Body of pancreas (tissue), 4 donors: ENCODE measurements around the gene NR4A3. TPM values are rescaled to one million over a fixed set of nuclear protein-coding genes. Genes with fewer than 3 reads are reported as not detected.
A peak's percentile ranks its signal among the peaks of the same experiment; 100 is the strongest.

Source experiments
- ATAC-seq: fragments of 150-250 bp; one replicate; pipeline ENCODE4 v1.9.1; 2016
- DNase-seq, 4 donors: peaks; one replicate each; pipeline ENCODE4 v3.0.0-alpha.2; 2019
- H3K27ac ChIP-seq, 4 donors: fragments of 200-600 bp; sonication (generic); 1 replicate in 3 of 4; 2 replicates in 1 of 4; pipeline versions ENCODE4 v1.5.1 to v1.6.1; 2016 to 2019; ENCODE audit warnings: mild to moderate bottlenecking in 1 of 4, mixed read lengths in 1 of 4, moderate library complexity in 1 of 4
- H3K27me3 ChIP-seq, 2 donors: fragments of 200-600 bp; sonication (generic); one replicate each; pipeline ENCODE4 v1.6.0; 2016; ENCODE audit warnings: mild to moderate bottlenecking in 1 of 2
- H3K36me3 ChIP-seq, 2 donors: fragments of 200-600 bp; sonication (generic); replicated peaks in 1 of 2; 2 replicates each; pipeline ENCODE4 v1.5.1; 2016; ENCODE audit warnings: low read depth in 2 of 2; ENCODE audit not compliant: insufficient read depth in 1 of 2
- H3K4me1 ChIP-seq: fragments of 200-600 bp; sonication (generic); one replicate; pipeline ENCODE4 v1.6.0; 2016
- H3K4me3 ChIP-seq, 2 donors: fragments of 200-600 bp; sonication (generic); 1 replicate in 1 of 2; 2 replicates in 1 of 2; pipeline ENCODE4 v1.5.1; 2016 to 2019
- H3K9me3 ChIP-seq, 3 donors: fragments of 200-600 bp; sonication (generic); 1 replicate in 2 of 3; 2 replicates in 1 of 3; pipeline ENCODE4 v1.5.1; 2016
- CTCF ChIP-seq, 7 experiments: fragments of 450-650 bp in 4 of 7; fragments of 200-600 bp in 3 of 7; sonication (generic) in 3 of 7; IDR thresholded peaks; one replicate each; pipeline ENCODE4 v1.5.1; 2016 to 2019; ENCODE audit warnings: antibody characterized with exemption in 7 of 7
- POLR2A ChIP-seq, 3 donors: fragments of 450-650 bp; IDR thresholded peaks; one replicate each; pipeline ENCODE4 v1.6.1; 2016; ENCODE audit warnings: antibody characterized with exemption in 3 of 3, mild to moderate bottlenecking in 2 of 3
- WGBS, 2 donors: methylation state at CpG; one replicate each; pipeline ENCODE4 v1.1.5; 2017; 5-methylcytosine and 5-hydroxymethylcytosine counted together
- intact Hi-C: fragments of 100-400 bp; cut with DNase I; formaldehyde crosslinking; loops from one replicate; pipeline ENCODE4 v1.15.1; 2023
- total RNA-seq, 2 donors: library from RNA; depleted of rRNA; stranded (reverse); fragments of >200 nt; gene quantifications; one replicate each; pipeline ENCODE4 v1.1.0, GENCODE V29; 2016

The NR4A3 gene
- total RNA-seq, 2 donors from 2014 or later, result 1.0 to 8.9 TPM

GRCh38 chr9:99896119-99896518 is 74.4 kb downstream of the NR4A3 start:
- ATAC-seq, result no peak
- no peak overlapping the region for H3K4me3 ChIP-seq
- no peaks in the 10 kb centered on the region for H3K27me3 ChIP-seq
- WGBS, 2 donors, result 100% methylated on average over 1 to 2 of the region's 2 CpGs
- intact Hi-C loops, result no loop called here
- no peak for DNase-seq
- H3K27ac ChIP-seq, result no peak overlapping the region
- TF ChIP-seq CTCF (IDR thresholded peaks at IDR 0.05), result no peak
- TF ChIP-seq POLR2A (IDR thresholded peaks at IDR 0.05), result no peak
- no peaks in the 10 kb centered on the region for H3K4me1 ChIP-seq
- H3K36me3 ChIP-seq, result no peaks in the 10 kb centered on the region
- no peaks in the 10 kb centered on the region for H3K9me3 ChIP-seq

- DNase-seq (no peak), ATAC-seq (no peak)
- Histone ChIP-seq H3K4me3 (no peak overlapping the region), H3K4me1 (peaks cover 15% of the 10 kb centered on the region), H3K36me3 (no peaks in the 10 kb centered on the region), H3K27ac (no peak overlapping the region), H3K27me3 (no peaks in the 10 kb centered on the region), H3K9me3 (no peaks in the 10 kb centered on the region)
- TF ChIP-seq POLR2A (IDR thresholded peaks at IDR 0.05) (no peak), CTCF (IDR thresholded peaks at IDR 0.05) (no peak)
- 71 to 100% methylated on average over 1 of the region's 1 CpG for WGBS, 2 donors
- intact Hi-C loops, result loop anchor here (10.0 kb wide), 1 partner anchor 79 kb away; the partner anchor contains the start of gene NR4A3
Observed at GRCh38 chr9:99903393-99903792, 81.7 kb downstream of the NR4A3 start.

DNA sequence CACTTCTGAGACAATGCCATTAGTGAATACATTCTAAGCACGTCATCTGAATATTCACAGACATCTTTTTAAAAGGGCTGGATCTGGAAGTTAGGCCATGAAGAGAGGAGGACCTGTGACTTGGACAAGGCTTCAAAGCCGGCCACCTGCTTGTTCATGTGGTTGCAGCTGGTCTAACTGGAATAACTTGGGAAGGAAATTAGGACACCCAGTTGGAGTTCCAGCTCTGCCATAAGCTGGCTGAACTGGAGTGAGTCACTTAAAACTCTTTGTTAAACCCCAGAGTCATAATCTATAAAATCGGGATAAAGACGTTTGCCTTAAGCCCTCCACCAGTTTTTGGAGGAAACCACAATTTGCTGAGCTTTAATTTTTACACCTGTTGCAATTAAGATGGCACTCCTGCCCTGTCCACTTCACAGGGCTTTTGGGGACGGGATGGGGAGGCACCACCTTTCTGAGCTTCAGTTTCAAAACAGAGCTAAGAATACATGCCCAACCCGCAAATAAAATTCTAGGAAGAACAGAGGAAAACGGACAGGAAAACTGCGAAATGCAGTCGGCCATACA is 84.2 kb downstream of the NR4A3 start:
- peak; percentile 28 to 58 (median 46) for DNase-seq
- 11 to 12% methylated on average over 9 of the region's 9 CpGs for WGBS, 2 donors

GRCh38 chr9:99906403-99907207 is 84.9 kb downstream of the NR4A3 start, which contains the start of gene STX17:
STX17 (plus strand) TSS chr9:99906654; CDS start chr9:99915240, 8,586 bp downstream.
- Histone ChIP-seq H3K4me3 (peak within 1 kb of the TSS; percentile 47 to 91), H3K27me3 (no peaks in the 10 kb centered on the region), H3K27ac (peak within 1 kb of the TSS; percentile 94 to 100 (median 98)), H3K9me3 (no peaks in the 10 kb centered on the region), H3K36me3 (no peaks in the 10 kb centered on the region), H3K4me1 (peaks cover 18% of the 10 kb centered on the region)
- peak; percentile 89 for ATAC-seq
- WGBS, 2 donors, result 0% methylated on average over 10 to 76 of the region's 76 CpGs
- intact Hi-C loops, result loop anchor here (10.0 kb wide), 1 partner anchor 82 kb away; the partner anchor contains the start of gene NR4A3
- TF ChIP-seq POLR2A (IDR thresholded peaks at IDR 0.05) (peak; percentile 82 to 93 (median 90)), CTCF (IDR thresholded peaks at IDR 0.05) (peak in 1 of 7 experiments; percentile 4)
- DNase-seq, result peak; percentile 75 to 84 (median 77)

More for the DNA sequence above, 84.2 kb downstream of the NR4A3 start:
- H3K9me3 ChIP-seq, result no peaks in the 10 kb centered on the region
- peaks cover 18% of the 10 kb centered on the region for H3K4me1 ChIP-seq
- intact Hi-C loops, result loop anchor here (10.0 kb wide), 1 partner anchor 81 kb away; the partner anchor contains the start of gene NR4A3
- no peak for ATAC-seq
- no peaks in the 10 kb centered on the region for H3K36me3 ChIP-seq
- peak overlapping the region; percentile 94 to 100 (median 98) for H3K27ac ChIP-seq
- H3K27me3 ChIP-seq, result no peaks in the 10 kb centered on the region
- H3K4me3 ChIP-seq, result peak overlapping the region; percentile 47 to 91
- TF ChIP-seq POLR2A (IDR thresholded peaks at IDR 0.05), result no peak
- TF ChIP-seq CTCF (IDR thresholded peaks at IDR 0.05), result no peak
